Suprapubic skin (tissue), 3 donors: ENCODE results near the gene OSGEPL1.

Experiments
- POLR2AphosphoS5 ChIP-seq, 3 donors: sonication (generic); formaldehyde crosslinking; IDR thresholded peaks; one replicate each; pipeline ENCODE4 v1.6.1; 2017; ENCODE audit warnings: antibody characterized with exemption in 3 of 3
- TF ChIP-seq, protein P1 (sequence below), 2 donors: fragments of 200-600 bp in 1 of 2; fragments of 450-650 bp in 1 of 2; sonication (generic) in 1 of 2; IDR thresholded peaks; one replicate each; pipeline ENCODE4 v1.5.1; 2016 to 2019; ENCODE audit warnings: antibody characterized with exemption in 2 of 2, mild to moderate bottlenecking in 1 of 2, moderate library complexity in 1 of 2

DNA sequence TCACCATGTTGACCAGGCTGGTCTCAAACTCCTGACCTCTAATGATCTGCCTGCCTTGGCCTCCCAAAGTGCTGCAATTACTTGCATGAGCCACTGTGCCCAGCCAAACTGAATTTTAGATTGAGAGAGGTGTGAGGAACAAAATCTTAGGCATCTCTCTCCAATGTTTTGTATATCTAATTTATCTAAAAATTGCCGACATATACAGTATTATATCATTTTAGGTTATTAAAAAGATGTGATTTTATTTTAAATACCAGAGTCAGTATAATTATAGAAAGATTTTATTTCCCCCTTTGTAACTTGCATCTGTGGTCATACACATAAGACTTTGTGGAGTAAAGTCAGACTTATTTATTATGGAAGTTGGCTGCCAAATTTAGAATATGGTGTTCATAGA is 31.7 kb upstream of the OSGEPL1 start:
- TF ChIP-seq, protein P1, sequence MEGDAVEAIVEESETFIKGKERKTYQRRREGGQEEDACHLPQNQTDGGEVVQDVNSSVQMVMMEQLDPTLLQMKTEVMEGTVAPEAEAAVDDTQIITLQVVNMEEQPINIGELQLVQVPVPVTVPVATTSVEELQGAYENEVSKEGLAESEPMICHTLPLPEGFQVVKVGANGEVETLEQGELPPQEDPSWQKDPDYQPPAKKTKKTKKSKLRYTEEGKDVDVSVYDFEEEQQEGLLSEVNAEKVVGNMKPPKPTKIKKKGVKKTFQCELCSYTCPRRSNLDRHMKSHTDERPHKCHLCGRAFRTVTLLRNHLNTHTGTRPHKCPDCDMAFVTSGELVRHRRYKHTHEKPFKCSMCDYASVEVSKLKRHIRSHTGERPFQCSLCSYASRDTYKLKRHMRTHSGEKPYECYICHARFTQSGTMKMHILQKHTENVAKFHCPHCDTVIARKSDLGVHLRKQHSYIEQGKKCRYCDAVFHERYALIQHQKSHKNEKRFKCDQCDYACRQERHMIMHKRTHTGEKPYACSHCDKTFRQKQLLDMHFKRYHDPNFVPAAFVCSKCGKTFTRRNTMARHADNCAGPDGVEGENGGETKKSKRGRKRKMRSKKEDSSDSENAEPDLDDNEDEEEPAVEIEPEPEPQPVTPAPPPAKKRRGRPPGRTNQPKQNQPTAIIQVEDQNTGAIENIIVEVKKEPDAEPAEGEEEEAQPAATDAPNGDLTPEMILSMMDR (IDR thresholded peaks at IDR 0.05), result no peak
- no peak for TF ChIP-seq POLR2AphosphoS5 (IDR thresholded peaks at IDR 0.05)
